Fibroblast of lung (primary cell): Measurements from ENCODE around the gene CHD9. TPM values are rescaled to one million over a fixed set of nuclear protein-coding genes. Genes with fewer than 3 reads are reported as not detected.
"Not testable (repeated sequence)": the region's sequence is repeated elsewhere in the genome, so short reads cannot be mapped to it uniquely, and the experiment has no call there.

ENCODE experiments used
- DNase-seq, 2 donors: peaks; one replicate each; pipeline versions ENCODE4 v3.0.0 to v3.0.0-alpha.2; 2010; ENCODE audit warnings: low read depth in 2 of 2
- H2AFZ ChIP-seq: 2 replicates; pipeline ENCODE4 v1.5.1; 2012; ENCODE audit warnings: low read length, control low read depth, inconsistent platforms
- H3K27ac ChIP-seq: 2 replicates; pipeline ENCODE4 v1.5.1; 2011; ENCODE audit warnings: low read length, control low read depth; ENCODE audit not compliant: insufficient read depth
- H3K27me3 ChIP-seq: 2 replicates; pipeline ENCODE4 v1.5.1; 2011; ENCODE audit warnings: mild to moderate bottlenecking, low read length; ENCODE audit not compliant: control insufficient read depth, insufficient read depth
- H3K36me3 ChIP-seq: 2 replicates; pipeline ENCODE4 v1.5.1; 2011; ENCODE audit warnings: low read length; ENCODE audit not compliant: control insufficient read depth, insufficient read depth
- H3K4me1 ChIP-seq: 2 replicates; pipeline ENCODE4 v1.5.1; 2011; ENCODE audit warnings: low read length; ENCODE audit not compliant: control insufficient read depth, insufficient read depth; ENCODE audit errors: extremely low read depth
- H3K4me2 ChIP-seq: 2 replicates; pipeline ENCODE4 v1.5.1; 2011; ENCODE audit warnings: low read length, control low read depth; ENCODE audit not compliant: insufficient read depth; ENCODE audit errors: extremely low read depth
- H3K4me3 ChIP-seq, 4 experiments: fragments of 200-600 bp in 1 of 4; sonication (generic) in 1 of 4; replicated peaks in 1 of 4; 2 replicates each; pipeline ENCODE4 v1.5.1; 2011 to 2016; ENCODE audit warnings: low read length in 4 of 4, low read depth in 3 of 4, mild to moderate bottlenecking in 3 of 4, control low read depth in 2 of 4, inconsistent platforms in 1 of 4, mixed read lengths in 1 of 4; ENCODE audit not compliant: insufficient read depth in 1 of 4; ENCODE audit errors: control extremely low read depth in 1 of 4
- H3K79me2 ChIP-seq: 2 replicates; pipeline ENCODE4 v1.5.1; 2012; ENCODE audit warnings: mild to moderate bottlenecking, low read length, inconsistent platforms; ENCODE audit not compliant: control insufficient read depth, insufficient read depth
- H3K9ac ChIP-seq: 2 replicates; pipeline ENCODE4 v1.5.1; 2011; ENCODE audit warnings: mild to moderate bottlenecking, low read length, control low read depth; ENCODE audit not compliant: insufficient read depth
- H3K9me3 ChIP-seq: 2 replicates; pipeline ENCODE4 v1.5.1; 2012; ENCODE audit warnings: low read depth, low read length; ENCODE audit not compliant: control insufficient read depth, insufficient read depth
- H4K20me1 ChIP-seq: 2 replicates; pipeline ENCODE4 v1.5.1; 2011; ENCODE audit warnings: low read length; ENCODE audit not compliant: control insufficient read depth, insufficient read depth; ENCODE audit errors: extremely low read depth
- CTCF ChIP-seq, 2 donors: IDR thresholded peaks in 1 of 2; conservative IDR thresholded peaks in 1 of 2; 1 replicate in 1 of 2; 2 replicates in 1 of 2; pipeline ENCODE4 v1.5.1; 2011 to 2012; ENCODE audit warnings: low read length in 2 of 2, control low read depth in 1 of 2, inconsistent platforms in 1 of 2, low read depth in 1 of 2, mild to moderate bottlenecking in 1 of 2
- EZH2 ChIP-seq: IDR thresholded peaks from 2 replicates; pipeline ENCODE4 v1.5.1; 2012; ENCODE audit warnings: low read length, control low read depth, mild to moderate bottlenecking; ENCODE audit errors: missing control alignments
- polyA plus RNA-seq, 2 donors: library from polyadenylated mRNA; depleted of rRNA in 1 of 2; stranded (reverse) in 1 of 2; unstranded in 1 of 2; fragments of >200 nt; gene quantifications; 2 replicates each; pipeline ENCODE4 v1.2.1, GENCODE V29; 2011 to 2012; ENCODE audit warnings: missing spikeins in 1 of 2
- total RNA-seq: library from RNA; depleted of rRNA; stranded (reverse); fragments of >200 nt; gene quantifications from 2 replicates; pipeline ENCODE4 v1.2.1, GENCODE V29; 2014

The CHD9 gene
- total and polyA plus RNA-seq, 2 donors (not counting 1 experiment from before 2014, with no cell fraction given): 32.9 to 60.9 TPM

DNA sequence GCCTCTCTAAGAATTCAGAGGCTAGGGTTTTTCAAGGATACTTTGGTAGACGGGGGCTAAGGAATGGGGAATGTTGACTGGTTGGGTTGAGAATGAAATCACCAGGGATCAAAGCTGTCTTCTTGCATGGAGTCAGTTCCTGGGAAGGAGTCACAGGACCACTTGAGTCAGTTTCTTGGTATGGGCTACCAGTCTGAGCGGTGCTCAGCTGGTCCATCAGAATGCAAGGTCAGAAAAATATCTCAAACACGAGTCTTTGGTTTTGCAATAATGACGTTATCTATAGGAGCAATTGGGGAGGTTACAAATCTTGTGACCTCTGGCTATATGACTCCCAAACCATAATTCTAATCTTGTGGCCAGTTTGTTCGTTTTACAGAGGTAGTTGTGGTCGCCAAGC is 20.5 kb upstream of the CHD9 start:
- TF ChIP-seq CTCF (conservative IDR thresholded peaks at IDR 0.05 in 1 of 2, IDR thresholded peaks at IDR 0.05 in 1 of 2; ENCODE audit: low read depth in 1 of 2, low read length in 2 of 2) (no peak), EZH2 (no peak)
- H3K9ac ChIP-seq: no peak overlapping the region

GRCh38 chr16:53035176-53035942 is 19.4 kb upstream of the CHD9 start:
- no peak overlapping the region for H3K4me3 ChIP-seq
- H3K79me2 ChIP-seq: no peaks in the 10 kb centered on the region
- H3K9ac ChIP-seq: no peak overlapping the region
- H3K4me2 ChIP-seq: no peak overlapping the region
- no peaks in the 10 kb centered on the region for H3K9me3 ChIP-seq
- no peak for DNase-seq
- TF ChIP-seq EZH2 (no peak), CTCF (conservative IDR thresholded peaks at IDR 0.05 in 1 of 2, IDR thresholded peaks at IDR 0.05 in 1 of 2; ENCODE audit: low read depth in 1 of 2, low read length in 2 of 2) (no peak)
- no peak overlapping the region for H3K27ac ChIP-seq
- no peaks in the 10 kb centered on the region for H3K27me3 ChIP-seq
- no peaks in the 10 kb centered on the region for H3K4me1 ChIP-seq
- no peaks in the 10 kb centered on the region for H4K20me1 ChIP-seq
- H3K36me3 ChIP-seq: no peaks in the 10 kb centered on the region
- H2AFZ ChIP-seq: no peak overlapping the region

More for the DNA sequence above, 20.5 kb upstream of the CHD9 start:
- Histone ChIP-seq H3K4me3 (no peak overlapping the region), H3K9me3 (no peaks in the 10 kb centered on the region), H2AFZ (no peak overlapping the region), H3K4me1 (no peaks in the 10 kb centered on the region), H3K79me2 (no peaks in the 10 kb centered on the region), H3K27ac (no peak overlapping the region), H3K4me2 (no peak overlapping the region), H4K20me1 (no peaks in the 10 kb centered on the region), H3K27me3 (no peaks in the 10 kb centered on the region), H3K36me3 (no peaks in the 10 kb centered on the region)
- DNase-seq: peak in 1 of 2 donors; percentile 33

DNA sequence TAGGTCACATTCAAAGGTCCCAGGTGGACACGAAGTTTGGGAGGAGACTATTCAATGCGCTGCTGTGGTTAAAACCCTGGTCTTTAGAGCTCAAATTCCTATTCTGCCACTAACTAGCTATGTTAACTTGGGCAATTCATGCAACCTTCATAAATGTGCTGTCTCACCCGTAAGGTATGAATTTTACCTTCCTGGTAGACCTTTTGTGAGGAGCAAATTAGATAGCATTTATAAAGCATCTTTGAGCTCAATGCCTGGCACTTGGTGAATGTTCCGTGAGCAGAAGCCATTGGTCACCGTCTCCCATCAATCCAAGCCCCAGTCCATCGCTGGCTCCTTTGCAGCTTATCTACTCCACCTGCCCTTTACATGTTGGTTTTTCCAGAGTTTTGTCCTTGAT is 18.7 kb upstream of the CHD9 start:
- no peaks in the 10 kb centered on the region for H3K27me3 ChIP-seq
- no peaks in the 10 kb centered on the region for H3K4me1 ChIP-seq
- TF ChIP-seq CTCF (conservative IDR thresholded peaks at IDR 0.05 in 1 of 2, IDR thresholded peaks at IDR 0.05 in 1 of 2; ENCODE audit: low read depth in 1 of 2, low read length in 2 of 2): no peak
- TF ChIP-seq EZH2: no peak
- no peaks in the 10 kb centered on the region for H3K9me3 ChIP-seq
- H3K79me2 ChIP-seq: no peaks in the 10 kb centered on the region
- no peak overlapping the region for H2AFZ ChIP-seq
- H3K36me3 ChIP-seq: no peaks in the 10 kb centered on the region
- no peak overlapping the region for H3K4me2 ChIP-seq
- H3K9ac ChIP-seq: no peak overlapping the region
- no peak overlapping the region for H3K4me3 ChIP-seq
- DNase-seq: no peak
- H4K20me1 ChIP-seq: no peaks in the 10 kb centered on the region
- no peak overlapping the region for H3K27ac ChIP-seq

- not testable (repeated sequence) for H3K36me3 ChIP-seq, H3K4me3 ChIP-seq, H4K20me1 ChIP-seq, H3K9ac ChIP-seq, H3K79me2 ChIP-seq, H3K4me2 ChIP-seq, H3K27ac ChIP-seq, DNase-seq, H3K27me3 ChIP-seq, H3K4me1 ChIP-seq, H2AFZ ChIP-seq, H3K9me3 ChIP-seq
Measured at GRCh38 chr16:53036711-53037110, 18.1 kb upstream of the CHD9 start.
